GM19395 (cell line): ENCODE results near the gene CDC37.

ENCODE experiments used
- ATAC-seq: cut with Tn5 transposase; IDR thresholded peaks from one replicate; pipeline ENCODE4 v1.9.1; 2021; ENCODE audit warnings: mild to moderate bottlenecking, moderate library complexity; ENCODE audit not compliant: unreplicated experiment

Gene CDC37

DNA sequence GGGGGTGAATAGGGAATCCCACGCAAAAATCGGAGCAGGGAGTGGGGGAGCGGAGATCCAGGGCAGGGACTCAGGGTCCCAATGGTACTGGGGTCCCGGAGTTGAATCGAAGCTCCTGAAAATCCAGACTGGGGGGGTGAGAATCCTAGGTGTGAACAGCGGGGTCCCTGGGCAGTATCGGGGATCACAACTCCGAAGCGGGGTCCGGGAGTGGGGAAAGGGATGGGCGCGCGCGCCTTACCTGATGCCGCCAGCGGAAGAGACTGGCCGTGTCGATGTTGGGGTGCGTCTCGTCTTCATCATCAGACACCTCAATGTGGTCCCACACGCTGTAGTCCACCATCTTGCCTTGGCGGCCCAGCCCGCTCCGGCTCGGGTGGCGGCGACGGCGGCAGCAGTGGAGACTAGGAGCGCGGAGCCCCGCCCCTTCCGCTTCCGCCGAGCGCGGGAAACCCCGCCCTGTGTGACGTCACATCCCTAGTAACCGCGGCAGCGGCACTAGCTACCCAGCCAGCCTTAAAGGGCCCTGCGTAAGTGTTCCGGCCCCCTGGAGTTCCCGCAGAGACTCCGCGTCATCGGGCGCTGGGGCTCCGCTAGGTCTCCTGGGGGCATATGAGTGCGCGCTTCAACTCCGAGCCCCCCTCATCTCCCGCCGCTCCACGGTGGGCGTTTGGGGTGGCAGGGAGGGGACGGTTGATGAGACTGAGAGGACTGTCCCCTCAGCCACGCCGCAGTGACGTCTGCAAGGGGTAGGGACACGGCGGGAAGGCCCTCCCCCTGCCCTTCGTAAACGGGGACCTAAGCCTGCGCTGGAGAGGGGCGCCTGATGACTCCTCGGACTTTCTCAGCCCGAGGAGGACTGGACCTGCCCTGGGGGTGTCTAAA lies at the start of gene CDC37:
Gene CDC37 (minus strand): TSS at position 406 of the 885 bp plus-strand sequence. CDS start 63 bp downstream, at position 343.
- ATAC-seq: peak; percentile 77

DNA sequence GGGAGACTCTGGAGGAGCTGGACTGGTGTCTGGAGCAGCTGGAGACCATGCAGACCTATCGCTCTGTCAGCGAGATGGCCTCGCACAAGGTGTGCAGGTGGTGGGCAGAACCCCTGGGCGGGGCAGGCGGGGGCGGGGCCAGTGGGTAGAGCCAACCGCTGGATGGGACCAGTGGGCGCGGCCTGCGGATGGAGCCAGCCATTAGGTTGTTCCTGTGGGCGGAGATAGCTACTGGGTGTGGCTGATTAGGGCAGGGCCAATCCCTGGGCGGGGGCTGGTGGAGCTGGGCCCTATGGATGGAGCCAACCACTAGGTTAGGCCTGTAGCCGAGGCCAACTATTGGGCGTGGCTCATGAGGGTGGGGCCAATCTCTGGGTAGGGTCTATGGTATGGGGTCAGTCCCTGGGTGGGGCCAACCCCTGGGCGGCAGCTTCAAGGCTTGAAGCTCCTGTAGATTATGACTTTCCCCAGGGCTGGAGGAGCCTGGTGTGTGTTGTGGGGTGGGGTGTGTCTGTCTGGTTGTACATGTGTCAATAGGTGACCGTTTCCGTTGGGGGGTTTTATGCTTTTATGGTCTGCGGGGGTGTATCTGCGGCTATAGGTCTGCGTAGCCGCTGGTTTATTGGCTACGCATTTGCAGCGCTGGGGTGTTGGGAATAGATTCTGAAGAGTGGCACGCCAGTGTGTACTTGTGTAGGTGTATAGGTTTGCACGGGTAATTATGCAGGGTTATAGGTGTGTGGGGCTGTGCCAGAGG lies 47.7 kb upstream of the CDC37 start:
- no peak for ATAC-seq

DNA sequence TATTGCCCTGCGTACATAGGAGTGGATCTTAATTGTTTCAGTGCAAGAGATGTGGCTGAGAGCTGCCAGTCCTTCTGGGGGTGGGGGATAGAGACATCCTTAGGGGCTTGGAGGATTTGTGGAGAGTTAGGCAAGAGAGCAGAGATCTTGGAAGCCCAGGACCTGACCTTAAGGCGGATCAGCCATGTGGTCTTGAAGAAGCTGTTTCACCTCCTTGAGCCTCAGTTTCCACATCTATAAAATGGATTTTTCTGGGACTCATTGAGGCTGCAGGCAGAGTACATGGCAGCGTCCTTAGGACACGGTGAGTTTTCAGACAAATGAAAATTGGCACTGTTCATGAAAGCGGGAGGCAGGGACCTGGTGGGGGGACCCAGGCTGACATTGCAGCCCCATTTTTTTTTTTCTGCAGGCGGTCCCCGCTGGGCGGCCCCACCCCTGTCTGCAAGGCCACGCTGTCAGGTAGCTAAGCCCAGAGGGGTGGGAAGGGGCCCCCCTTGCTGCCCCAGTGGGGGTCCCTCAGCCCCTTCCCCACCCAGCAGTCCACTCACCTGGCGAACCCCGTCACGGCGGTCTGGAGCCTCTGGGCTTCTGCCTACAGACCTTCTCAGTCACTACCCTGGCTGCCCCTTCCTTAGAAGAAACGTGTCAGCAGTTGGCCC lies 47.0 kb upstream of the CDC37 start:
- ATAC-seq: no peak

DNA sequence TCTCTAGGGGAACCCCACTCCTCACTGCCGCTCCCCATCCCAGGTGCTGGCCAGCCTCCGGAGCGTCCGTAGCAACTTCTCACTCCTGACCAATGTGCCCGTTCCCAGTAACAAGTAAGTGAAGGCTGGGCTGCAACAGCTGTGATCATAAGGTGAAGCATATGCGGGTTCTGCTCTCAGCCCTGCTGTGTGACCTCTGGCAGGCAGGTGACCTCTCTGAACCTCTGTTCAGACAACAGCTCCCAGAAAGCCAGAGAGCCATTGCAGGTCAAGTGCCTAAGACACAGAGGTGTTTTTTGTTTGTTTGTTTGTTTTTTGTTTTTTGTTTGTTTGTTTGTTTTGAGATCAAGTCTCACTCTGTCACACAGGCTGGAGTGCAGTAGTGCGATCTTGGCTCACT lies 45.7 kb upstream of the CDC37 start:
- no peak for ATAC-seq

DNA sequence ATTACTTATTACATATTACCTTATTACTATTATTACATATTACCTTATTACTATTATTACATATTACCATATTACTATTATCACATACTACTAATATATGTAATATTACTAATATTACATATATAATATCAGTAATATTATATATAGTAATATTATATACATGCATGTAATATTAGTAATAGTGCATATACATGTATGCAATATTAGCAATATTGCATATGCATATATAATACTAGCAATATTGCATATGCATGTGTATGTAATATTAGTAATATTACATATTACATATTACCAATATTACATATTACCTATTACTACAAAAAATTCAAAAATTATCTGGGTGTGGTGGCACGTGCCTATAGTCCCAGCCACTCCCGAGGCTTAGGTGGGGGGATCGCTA lies 39.4 kb upstream of the CDC37 start:
- no peak for ATAC-seq

DNA sequence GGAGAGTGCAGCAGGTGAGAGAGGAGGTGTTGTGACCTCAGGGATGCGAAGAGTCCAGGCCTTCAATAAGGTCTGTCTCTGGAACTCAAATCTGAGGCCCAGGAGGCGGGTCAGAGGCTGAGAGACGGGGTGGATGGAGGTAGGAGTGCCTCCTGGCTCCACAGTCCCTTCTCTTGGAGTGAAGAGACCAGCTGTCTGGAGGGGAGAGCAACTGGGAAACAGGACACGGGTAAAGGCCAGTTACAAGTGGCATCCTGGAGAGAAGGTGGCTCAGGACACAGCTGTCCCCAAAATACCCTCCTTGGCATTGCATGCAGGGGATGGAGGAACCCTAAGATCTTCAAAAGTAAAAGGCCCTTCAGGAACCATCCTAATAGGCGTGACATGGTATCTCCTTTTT lies 36.2 kb upstream of the CDC37 start:
- ATAC-seq: no peak

DNA sequence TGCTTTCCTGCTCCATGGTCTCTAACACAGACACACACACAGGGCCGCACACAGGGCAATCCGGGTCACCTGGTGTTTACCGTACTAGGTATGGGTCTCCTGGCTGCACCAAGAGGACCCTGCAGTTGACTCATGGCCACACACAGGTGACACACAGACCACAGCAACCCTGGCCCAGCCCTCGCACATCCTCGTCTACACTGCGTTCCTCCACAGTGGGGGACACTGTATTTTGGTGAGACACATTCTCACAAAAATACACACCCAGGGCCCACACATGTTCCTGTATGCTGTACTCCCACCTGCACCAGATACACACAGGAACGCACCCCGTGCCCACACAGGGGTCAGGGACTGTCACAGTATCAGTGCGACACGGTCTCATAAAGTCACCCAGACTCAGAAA lies 29.8 kb upstream of the CDC37 start:
- ATAC-seq: no peak

DNA sequence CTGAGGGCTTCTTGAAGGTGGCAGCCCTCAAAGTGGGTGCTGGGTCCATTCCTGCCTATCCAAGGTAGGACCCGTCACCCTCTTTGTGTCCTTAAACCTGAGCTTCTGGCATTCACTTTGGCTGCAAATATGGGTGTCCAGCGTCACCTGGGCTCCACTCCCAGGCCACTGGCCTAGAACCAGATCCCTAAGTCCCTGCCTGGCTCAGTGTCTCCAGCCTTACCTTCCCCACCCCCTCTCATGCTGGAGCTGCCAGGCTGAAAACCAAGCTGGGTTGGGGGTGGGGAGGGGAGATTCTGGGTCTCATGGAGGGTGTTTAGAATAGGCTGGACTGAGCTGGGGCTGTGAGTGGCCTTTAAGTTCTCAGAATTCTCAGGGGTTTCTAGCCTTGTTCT lies 29.4 kb upstream of the CDC37 start:
- no peak for ATAC-seq

DNA sequence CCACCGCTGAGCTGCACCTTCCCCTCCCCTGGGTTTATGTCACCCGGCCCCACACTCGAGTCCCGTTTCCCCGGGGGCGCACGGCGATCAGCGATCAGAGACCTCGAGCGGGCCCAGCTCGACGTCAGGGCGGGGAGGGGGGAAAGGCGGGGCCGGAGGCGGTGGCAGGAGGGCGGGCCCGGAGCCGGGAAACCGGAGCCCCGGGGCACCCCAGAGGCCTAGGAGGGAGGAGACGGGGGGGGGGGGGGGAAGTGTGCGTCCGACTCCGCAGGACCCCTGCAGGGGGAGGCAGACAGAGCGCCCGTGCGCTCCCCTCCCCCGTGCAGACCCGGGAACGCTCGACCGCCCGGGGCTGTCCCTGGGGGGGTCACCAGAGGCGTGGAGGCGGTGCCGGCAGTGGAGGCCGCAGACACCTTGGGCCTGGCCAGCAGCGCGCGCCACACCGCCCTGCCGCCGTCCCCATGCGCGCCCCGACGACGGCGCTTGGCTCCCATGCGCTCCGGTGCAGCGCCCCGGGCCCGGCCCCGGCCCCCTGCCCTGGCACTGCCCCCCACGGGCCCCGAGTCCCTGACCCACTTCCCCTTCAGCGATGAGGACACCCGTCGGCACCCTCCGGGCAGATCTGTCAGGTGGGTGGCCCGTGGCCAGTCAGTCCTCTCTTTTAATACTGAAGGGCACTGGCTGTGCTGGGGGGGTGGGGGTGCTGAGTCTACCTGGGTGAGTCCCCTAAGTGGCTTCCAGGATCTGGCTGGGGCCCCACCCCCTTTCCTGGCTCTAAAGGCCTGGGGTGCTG lies 28.8 kb upstream of the CDC37 start:
- no peak for ATAC-seq

DNA sequence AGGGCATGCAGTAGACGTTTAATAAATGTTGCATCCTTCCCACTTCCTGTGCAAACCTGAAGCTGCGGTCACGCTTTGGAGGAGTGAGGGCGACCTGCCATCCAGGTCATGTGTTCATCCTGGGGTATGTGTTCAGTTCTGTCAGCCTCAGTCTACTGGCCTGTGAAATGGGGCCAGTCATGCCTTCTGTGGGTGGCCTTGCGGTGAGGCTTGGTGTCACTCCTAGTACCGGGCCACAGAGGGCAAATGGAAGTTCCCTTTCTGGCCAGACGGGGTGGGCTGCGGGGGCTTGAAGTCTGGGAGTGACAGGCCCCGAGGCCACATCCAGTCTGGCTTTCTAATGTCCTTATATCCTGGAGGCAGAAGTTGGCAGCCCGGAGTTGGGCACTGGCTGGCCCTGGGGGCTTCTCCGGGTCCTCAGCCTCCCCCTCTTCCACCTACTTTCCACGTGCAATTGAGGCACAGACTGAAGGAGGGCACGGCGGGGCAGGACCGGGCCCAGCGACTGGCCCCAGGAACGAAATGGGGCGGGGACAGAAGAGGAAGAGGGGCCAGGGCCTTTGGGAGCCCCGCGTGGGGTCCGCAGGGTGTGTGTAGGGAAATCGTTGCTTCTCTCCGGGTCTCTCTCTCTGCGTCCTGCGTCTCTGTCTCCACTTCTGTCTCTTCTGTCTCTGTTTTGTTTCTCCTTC lies 28.1 kb upstream of the CDC37 start:
- ATAC-seq: no peak

DNA sequence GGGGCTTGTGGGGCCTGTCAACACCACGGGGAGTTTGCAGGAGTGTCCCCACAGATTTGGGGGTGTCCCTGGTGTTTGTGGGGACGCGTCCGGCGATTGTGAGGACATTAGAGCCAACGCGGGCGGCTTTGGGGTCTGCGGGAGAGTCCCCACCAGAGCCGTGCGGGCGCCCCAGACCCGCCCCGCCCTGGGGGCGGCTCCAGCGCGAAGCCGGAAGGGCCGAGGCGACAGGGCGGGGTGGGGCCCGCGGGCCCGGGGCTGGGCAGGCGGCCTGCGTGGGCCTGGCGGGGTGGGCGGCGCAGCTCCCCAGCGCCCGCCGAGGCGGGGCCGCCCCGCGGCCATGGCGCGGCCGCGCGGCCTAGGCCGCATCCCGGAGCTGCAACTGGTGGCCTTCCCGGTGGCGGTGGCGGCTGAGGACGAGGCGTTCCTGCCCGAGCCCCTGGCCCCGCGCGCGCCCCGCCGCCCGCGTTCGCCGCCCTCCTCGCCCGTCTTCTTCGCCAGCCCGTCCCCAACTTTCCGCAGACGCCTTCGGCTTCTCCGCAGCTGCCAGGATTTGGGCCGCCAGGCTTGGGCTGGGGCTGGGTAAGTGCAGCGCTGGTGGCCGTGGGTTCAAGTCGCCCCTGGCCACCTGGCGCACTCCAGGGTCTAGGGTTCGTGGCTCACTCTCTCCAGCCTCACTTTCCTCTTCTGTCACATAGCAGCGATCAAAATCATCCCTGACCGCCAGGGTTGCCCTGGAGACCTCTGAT lies 27.3 kb upstream of the CDC37 start:
- ATAC-seq: no peak

DNA sequence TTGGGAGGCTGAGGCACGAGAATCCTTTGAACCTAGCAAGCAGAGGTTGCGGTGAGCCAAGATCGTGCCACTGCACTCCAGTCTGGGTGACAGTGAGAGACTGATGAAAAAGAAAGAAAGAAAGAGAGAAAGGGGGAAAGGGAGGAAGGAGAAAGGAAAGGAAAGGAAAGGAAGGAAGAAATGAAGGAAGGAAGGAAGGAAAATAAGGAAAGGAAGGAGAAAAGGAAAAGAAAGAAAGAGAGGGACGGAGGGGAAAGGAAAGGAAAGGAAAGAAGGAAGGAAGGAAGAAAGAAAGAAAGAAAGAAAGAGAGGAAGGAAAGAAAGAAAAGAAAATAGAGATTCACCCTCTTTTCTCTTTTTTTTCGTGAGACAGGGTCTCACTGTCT lies 25.6 kb upstream of the CDC37 start:
- no peak for ATAC-seq

DNA sequence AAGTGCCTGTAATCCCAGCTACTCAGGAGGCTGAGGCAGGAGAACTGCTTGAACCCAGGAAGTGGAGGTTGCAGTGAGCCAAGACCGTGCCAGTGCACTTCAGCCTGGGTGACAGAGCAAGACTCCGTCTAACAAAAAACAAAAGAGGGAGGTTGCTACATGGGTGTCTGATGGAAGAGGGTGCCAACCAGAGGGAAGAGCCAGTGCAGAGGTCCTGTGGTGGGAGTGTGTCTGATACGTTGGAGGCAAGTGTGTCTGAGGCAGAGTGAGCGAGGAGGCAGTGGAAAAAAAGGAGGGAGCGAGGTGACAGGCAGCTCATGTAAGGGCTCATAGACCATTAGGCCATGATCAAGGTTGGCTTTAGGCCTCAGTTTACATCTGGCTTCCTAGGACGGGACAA lies 23.8 kb upstream of the CDC37 start:
- no peak for ATAC-seq

DNA sequence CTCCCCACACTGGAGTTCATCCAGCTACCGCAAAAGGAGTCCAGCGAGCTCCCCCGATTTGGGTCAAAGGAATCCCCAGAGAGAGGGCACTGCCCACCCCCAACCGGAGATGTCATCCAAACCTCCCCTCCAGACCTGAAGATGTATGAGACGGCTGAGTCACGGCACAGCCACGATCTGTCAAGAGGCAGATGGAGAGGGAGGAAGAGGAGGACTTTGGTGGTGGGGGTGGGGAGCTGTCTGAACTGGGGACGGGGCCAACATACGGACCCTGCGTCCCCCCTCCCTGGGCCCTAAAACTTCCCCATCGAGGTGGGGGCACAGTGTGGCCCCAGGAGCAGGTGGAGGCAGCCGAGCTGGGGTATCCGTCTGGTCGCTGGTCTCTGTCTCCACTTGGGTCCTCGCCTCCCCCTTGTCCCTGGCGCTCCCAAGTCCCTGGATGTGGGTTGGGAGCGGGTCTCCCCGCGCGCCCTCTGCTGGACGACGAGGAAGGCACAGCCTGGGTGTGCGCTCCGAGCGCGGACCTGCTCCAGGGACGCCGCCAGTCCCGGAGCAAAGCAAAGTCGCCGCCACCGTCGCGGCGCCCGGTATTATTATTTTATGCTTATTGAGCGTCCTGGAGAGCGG lies 20.8 kb upstream of the CDC37 start:
- no peak for ATAC-seq

DNA sequence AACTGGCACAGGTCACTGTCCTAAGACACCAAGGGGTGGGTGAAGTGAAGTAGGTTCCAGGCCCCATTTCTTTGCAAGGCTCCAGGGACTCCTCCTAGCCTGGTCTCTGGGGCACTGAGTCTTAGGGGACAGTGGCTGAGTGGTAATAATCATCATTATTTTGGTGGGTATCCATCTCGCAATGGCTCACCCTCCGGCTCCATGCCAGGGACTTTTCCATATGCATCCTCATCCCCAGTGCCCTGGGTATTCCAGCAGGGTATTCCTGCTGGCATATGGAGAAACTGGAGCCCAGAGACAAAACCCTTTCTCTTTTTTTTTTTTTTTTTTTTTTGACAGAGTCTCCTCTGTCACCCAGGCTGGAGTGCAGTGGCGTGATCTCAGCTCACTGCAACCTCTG lies 19.5 kb upstream of the CDC37 start:
- ATAC-seq: no peak

DNA sequence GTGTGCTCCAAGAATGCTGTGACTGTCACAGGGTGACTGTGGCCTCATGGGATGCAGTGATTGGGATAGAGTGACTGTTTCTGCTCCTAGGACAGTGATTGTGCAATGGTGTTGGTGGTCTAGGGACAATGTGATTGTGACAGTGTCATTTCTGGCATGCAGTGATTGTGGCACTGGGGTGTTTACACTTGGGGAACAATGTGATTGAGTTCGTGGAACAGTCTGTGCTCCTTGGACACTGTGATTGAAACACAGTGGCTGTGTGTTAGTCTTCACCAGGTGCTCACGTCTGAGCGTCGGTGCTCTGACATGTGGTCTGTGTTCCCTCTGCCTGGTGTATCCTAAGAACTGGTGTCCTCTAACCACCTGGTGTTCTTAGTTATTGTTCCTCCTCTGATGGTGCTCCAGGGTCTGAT lies 18.7 kb upstream of the CDC37 start:
- ATAC-seq: no peak

DNA sequence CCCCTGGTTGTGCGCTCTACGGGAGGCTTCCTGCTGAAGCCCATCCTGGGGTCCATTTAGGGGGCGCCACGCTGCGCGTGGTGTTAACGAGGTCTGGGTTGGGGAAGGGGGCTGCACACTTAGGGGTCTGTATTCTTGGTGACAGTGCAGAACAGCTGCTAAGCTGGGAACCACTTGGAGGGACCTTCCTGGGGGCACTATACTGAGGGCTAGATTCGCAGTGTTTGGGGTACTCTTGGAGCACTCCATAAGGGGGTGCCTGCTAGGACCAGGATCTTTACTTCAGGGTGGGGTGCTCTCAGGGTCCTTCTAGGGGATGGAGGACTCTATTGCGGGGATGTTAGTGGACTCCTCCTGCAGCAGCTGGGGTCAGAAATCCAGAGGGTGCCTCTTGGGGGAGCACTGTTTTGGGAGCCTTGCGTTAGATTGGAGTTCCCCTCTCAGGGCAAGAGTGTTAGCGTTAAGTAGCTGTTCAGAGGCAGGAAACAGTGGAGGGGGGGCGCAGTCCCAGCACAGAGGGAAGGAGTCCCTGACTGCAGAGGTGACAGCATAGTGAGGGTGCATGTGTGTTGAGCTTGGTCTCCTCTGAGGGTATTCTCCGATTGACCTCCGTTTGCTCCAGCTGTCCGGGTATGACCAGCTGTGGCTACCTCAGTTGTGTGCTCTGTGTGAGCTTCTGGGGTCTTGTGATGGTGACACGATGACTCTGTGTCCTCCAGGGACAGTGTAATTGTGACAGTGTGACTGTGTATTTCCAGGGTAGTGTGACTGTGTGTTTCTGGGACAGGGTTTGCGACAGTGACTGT lies 18.1 kb upstream of the CDC37 start:
- ATAC-seq: no peak
